Gastroesophageal sphincter (tissue), 3 donors: ENCODE results near the gene RIMS1.

Experiments
- CTCF ChIP-seq, 4 experiments: fragments of 200-600 bp in 2 of 4; fragments of 450-650 bp in 2 of 4; sonication (generic) in 1 of 4; IDR thresholded peaks; one replicate each; pipeline ENCODE4 v1.5.1; 2017 to 2019; ENCODE audit warnings: antibody characterized with exemption in 4 of 4, mild to moderate bottlenecking in 2 of 4, moderate library complexity in 2 of 4
- POLR2A ChIP-seq, 2 donors: fragments of 450-650 bp; IDR thresholded peaks; one replicate each; pipeline ENCODE4 v1.6.1; 2017; ENCODE audit warnings: antibody characterized with exemption in 2 of 2, mild to moderate bottlenecking in 2 of 2, moderate library complexity in 1 of 2
- POLR2AphosphoS5 ChIP-seq: sonication (generic); formaldehyde crosslinking; IDR thresholded peaks from one replicate; pipeline ENCODE4 v1.6.1; 2017; ENCODE audit warnings: antibody characterized with exemption

GRCh38 chr6:72130327-72130726 is 244.0 kb downstream of the RIMS1 start:
- TF ChIP-seq POLR2A (IDR thresholded peaks at IDR 0.05) (no peak), POLR2AphosphoS5 (no peak), CTCF (IDR thresholded peaks at IDR 0.05) (no peak)
